ENCODE data around the gene MMS19. TPM values are rescaled to one million over a fixed set of nuclear protein-coding genes. Genes with fewer than 3 reads are reported as not detected.

Gene MMS19
- polyA plus RNA-seq, 3 donors: 23.2 to 74.5 (median 29.2) TPM

- Mint-ChIP-seq H3K27me3 (ENCODE audit: low read depth in 3 of 3) (no peaks in the 10 kb centered on the region), H3K36me3 (peaks cover 5 to 8% of the 10 kb centered on the region in 2 donors), H3K4me1 (peaks cover 14% of the 10 kb centered on the region), H3K9me3 (no peaks in the 10 kb centered on the region), H3K27ac (peak overlapping the region in 1 of 7 donors; percentile 70), H3K4me3 (no peak overlapping the region)
- Histone ChIP-seq H3K9me3 (replicated peaks in 1 of 2; ENCODE audit: control insufficient read depth in 1 of 2, insufficient read depth in 1 of 2, low read length in 2 of 2) (no peaks in the 10 kb centered on the region), H2AFZ (ENCODE audit: insufficient read depth, low read depth, low read length, poor library complexity, severe bottlenecking) (no peak overlapping the region), H3K4me1 (ENCODE audit: control insufficient read depth in 1 of 2, insufficient read depth in 2 of 2, low read length in 2 of 2) (peaks cover 10 to 12% of the 10 kb centered on the region in 2 donors), H3K9ac (ENCODE audit: insufficient read depth, low read length, poor library complexity, severe bottlenecking) (no peak overlapping the region), H3K4me3 (replicated peaks in 1 of 3; ENCODE audit: low read depth in 2 of 3, low read length in 3 of 3) (no peak overlapping the region), H4K20me1 (ENCODE audit: insufficient read depth, low read length) (peaks cover 16% of the 10 kb centered on the region), H3K79me2 (ENCODE audit: insufficient read depth, low read length) (peaks cover 7% of the 10 kb centered on the region), H3K27me3 (ENCODE audit: control insufficient read depth in 2 of 2, insufficient read depth in 2 of 2, low read length in 2 of 2) (no peaks in the 10 kb centered on the region), H3K36me3 (replicated peaks in 1 of 2; ENCODE audit: control insufficient read depth in 1 of 2, insufficient read depth in 2 of 2, low read length in 2 of 2) (peaks cover 0 to 4% of the 10 kb centered on the region in 2 donors), H3K27ac (ENCODE audit: low read depth in 1 of 2, low read length in 2 of 2) (no peak overlapping the region), H3K4me2 (replicated peaks; ENCODE audit: extremely low read depth, low read length, poor library complexity, severe bottlenecking) (no peak overlapping the region)
- TF ChIP-seq, protein P1, sequence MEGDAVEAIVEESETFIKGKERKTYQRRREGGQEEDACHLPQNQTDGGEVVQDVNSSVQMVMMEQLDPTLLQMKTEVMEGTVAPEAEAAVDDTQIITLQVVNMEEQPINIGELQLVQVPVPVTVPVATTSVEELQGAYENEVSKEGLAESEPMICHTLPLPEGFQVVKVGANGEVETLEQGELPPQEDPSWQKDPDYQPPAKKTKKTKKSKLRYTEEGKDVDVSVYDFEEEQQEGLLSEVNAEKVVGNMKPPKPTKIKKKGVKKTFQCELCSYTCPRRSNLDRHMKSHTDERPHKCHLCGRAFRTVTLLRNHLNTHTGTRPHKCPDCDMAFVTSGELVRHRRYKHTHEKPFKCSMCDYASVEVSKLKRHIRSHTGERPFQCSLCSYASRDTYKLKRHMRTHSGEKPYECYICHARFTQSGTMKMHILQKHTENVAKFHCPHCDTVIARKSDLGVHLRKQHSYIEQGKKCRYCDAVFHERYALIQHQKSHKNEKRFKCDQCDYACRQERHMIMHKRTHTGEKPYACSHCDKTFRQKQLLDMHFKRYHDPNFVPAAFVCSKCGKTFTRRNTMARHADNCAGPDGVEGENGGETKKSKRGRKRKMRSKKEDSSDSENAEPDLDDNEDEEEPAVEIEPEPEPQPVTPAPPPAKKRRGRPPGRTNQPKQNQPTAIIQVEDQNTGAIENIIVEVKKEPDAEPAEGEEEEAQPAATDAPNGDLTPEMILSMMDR (IDR thresholded peaks at IDR 0.05): no peak
- intact Hi-C loops (cut with micrococcal nuclease): no loop called here
- WGBS (ENCODE audit: insufficient coverage): no CpG with 5 or more reads among the region's 5 CpGs
- DNase-seq: no peak
Observed at GRCh38 chr10:97537186-97537869, 39.1 kb upstream of the MMS19 start.

GRCh38 chr10:97534746-97535367 is 36.6 kb upstream of the MMS19 start:
- peaks cover 5 to 10% of the 10 kb centered on the region in 2 donors for H3K36me3 Mint-ChIP-seq

More at GRCh38 chr10:97534746-97535367, 36.6 kb upstream of the MMS19 start:
- Histone ChIP-seq H3K4me2 (replicated peaks; ENCODE audit: extremely low read depth, low read length, poor library complexity, severe bottlenecking) (no peak overlapping the region), H3K9ac (ENCODE audit: insufficient read depth, low read length, poor library complexity, severe bottlenecking) (no peak overlapping the region), H3K4me3 (replicated peaks in 1 of 3; ENCODE audit: low read depth in 2 of 3, low read length in 3 of 3) (no peak overlapping the region), H3K79me2 (ENCODE audit: insufficient read depth, low read length) (no peaks in the 10 kb centered on the region), H2AFZ (ENCODE audit: insufficient read depth, low read depth, low read length, poor library complexity, severe bottlenecking) (no peak overlapping the region), H3K9me3 (replicated peaks in 1 of 2; ENCODE audit: control insufficient read depth in 1 of 2, insufficient read depth in 1 of 2, low read length in 2 of 2) (no peaks in the 10 kb centered on the region), H3K27me3 (ENCODE audit: control insufficient read depth in 2 of 2, insufficient read depth in 2 of 2, low read length in 2 of 2) (no peaks in the 10 kb centered on the region), H3K36me3 (replicated peaks in 1 of 2; ENCODE audit: control insufficient read depth in 1 of 2, insufficient read depth in 2 of 2, low read length in 2 of 2) (peaks cover 0 to 4% of the 10 kb centered on the region in 2 donors), H3K4me1 (ENCODE audit: control insufficient read depth in 1 of 2, insufficient read depth in 2 of 2, low read length in 2 of 2) (no peaks in the 10 kb centered on the region), H4K20me1 (ENCODE audit: insufficient read depth, low read length) (peaks cover 32% of the 10 kb centered on the region), H3K27ac (ENCODE audit: low read depth in 1 of 2, low read length in 2 of 2) (no peak overlapping the region)
- TF ChIP-seq, protein P1 (IDR thresholded peaks at IDR 0.05): peak; percentile 70
- Mint-ChIP-seq H3K4me1 (peaks cover 1% of the 10 kb centered on the region), H3K4me3 (no peak overlapping the region), H3K9me3 (peaks cover 0 to 2% (median 0%) of the 10 kb centered on the region in 7 donors), H3K27me3 (ENCODE audit: low read depth in 3 of 3) (no peaks in the 10 kb centered on the region), H3K27ac (peak overlapping the region in 2 of 7 donors; percentile 6 to 37)
- DNase-seq: peak; percentile 21 to 45 (median 42)
- intact Hi-C loops (cut with micrococcal nuclease): loop anchor here in 1 of 2 donors (1.0 kb wide), 1 partner anchor 18 kb away; no protein-coding TSS in a partner anchor
- WGBS (ENCODE audit: insufficient coverage): 87% methylated on average over 3 of the region's 6 CpGs

Data from CD14-positive monocyte (primary cell).